ENCODE data around the gene PACRG.

PACRG gene

GRCh38 chr6:163048345-163048744, 320.6 kb downstream of the PACRG start:
- TF ChIP-seq MYC (IDR thresholded peaks at IDR 0.05; ENCODE audit: low read depth, low read length) (no peak), MAX (IDR thresholded peaks at IDR 0.05; ENCODE audit: low read depth, low read length) (no peak), CTCF (IDR thresholded peaks at IDR 0.05; ENCODE audit: low read depth, low read length) (no peak), POLR2A (IDR thresholded peaks at IDR 0.05; ENCODE audit: extremely low read depth, insufficient read length) (no peak)
- DNase-seq (ENCODE audit: low read depth), result no peak
- H3K4me3 ChIP-seq (ENCODE audit: low read depth, low read length), result no peak overlapping the region

GRCh38 chr6:163053667-163054344, 326.0 kb downstream of the PACRG start:
- DNase-seq (ENCODE audit: low read depth), result no peak
- no peak overlapping the region for H3K4me3 ChIP-seq (ENCODE audit: low read depth, low read length)
- TF ChIP-seq MYC (IDR thresholded peaks at IDR 0.05; ENCODE audit: low read depth, low read length) (no peak), MAX (IDR thresholded peaks at IDR 0.05; ENCODE audit: low read depth, low read length) (no peak)

- no peak for DNase-seq (ENCODE audit: low read depth)
- no peak overlapping the region for H3K4me3 ChIP-seq (ENCODE audit: low read depth, low read length)
- TF ChIP-seq POLR2A (IDR thresholded peaks at IDR 0.05; ENCODE audit: extremely low read depth, insufficient read length), result no peak
- no peak for TF ChIP-seq CTCF (IDR thresholded peaks at IDR 0.05; ENCODE audit: low read depth, low read length)
- no peak for TF ChIP-seq MYC (IDR thresholded peaks at IDR 0.05; ENCODE audit: low read depth, low read length)
- no peak for TF ChIP-seq MAX (IDR thresholded peaks at IDR 0.05; ENCODE audit: low read depth, low read length)
Observed at GRCh38 chr6:163054641-163055040, 326.9 kb downstream of the PACRG start.

GRCh38 chr6:163057260-163057659, 329.5 kb downstream of the PACRG start:
- H3K4me3 ChIP-seq (ENCODE audit: low read depth, low read length), result no peak overlapping the region
- no peak for DNase-seq (ENCODE audit: low read depth)
- TF ChIP-seq POLR2A (IDR thresholded peaks at IDR 0.05; ENCODE audit: extremely low read depth, insufficient read length) (no peak), CTCF (IDR thresholded peaks at IDR 0.05; ENCODE audit: low read depth, low read length) (no peak), MAX (IDR thresholded peaks at IDR 0.05; ENCODE audit: low read depth, low read length) (no peak), MYC (IDR thresholded peaks at IDR 0.05; ENCODE audit: low read depth, low read length) (no peak)

GRCh38 chr6:163062790-163063189, 335.0 kb downstream of the PACRG start:
- DNase-seq (ENCODE audit: low read depth), result no peak
- no peak overlapping the region for H3K4me3 ChIP-seq (ENCODE audit: low read depth, low read length)
- TF ChIP-seq POLR2A (IDR thresholded peaks at IDR 0.05; ENCODE audit: extremely low read depth, insufficient read length), result no peak

- no peak overlapping the region for H3K4me3 ChIP-seq (ENCODE audit: low read depth, low read length)
- TF ChIP-seq POLR2A (IDR thresholded peaks at IDR 0.05; ENCODE audit: extremely low read depth, insufficient read length), result no peak
- TF ChIP-seq MAX (IDR thresholded peaks at IDR 0.05; ENCODE audit: low read depth, low read length), result no peak
- no peak for TF ChIP-seq CTCF (IDR thresholded peaks at IDR 0.05; ENCODE audit: low read depth, low read length)
- no peak for TF ChIP-seq MYC (IDR thresholded peaks at IDR 0.05; ENCODE audit: low read depth, low read length)
- no peak for DNase-seq (ENCODE audit: low read depth)
Observed at GRCh38 chr6:163063561-163063960, 335.8 kb downstream of the PACRG start.

- TF ChIP-seq MAX (IDR thresholded peaks at IDR 0.05; ENCODE audit: low read depth, low read length) (no peak), MYC (IDR thresholded peaks at IDR 0.05; ENCODE audit: low read depth, low read length) (no peak), CTCF (IDR thresholded peaks at IDR 0.05; ENCODE audit: low read depth, low read length) (no peak)
- DNase-seq (ENCODE audit: low read depth), result no peak
- no peak overlapping the region for H3K4me3 ChIP-seq (ENCODE audit: low read depth, low read length)
Observed at GRCh38 chr6:163064397-163064796, 336.6 kb downstream of the PACRG start.

Data from NB4 (cell line).